Left ventricle myocardium inferior (tissue), 1 donor: ENCODE results near the gene CDYL2. TPM values are rescaled to one million over a fixed set of nuclear protein-coding genes. Genes with fewer than 3 reads are reported as not detected.

Experiments
- DNase-seq: peaks from one replicate; pipeline ENCODE4 v3.0.0-alpha.2; 2020
- H3K27ac ChIP-seq: fragments of 200-600 bp; replicated peaks from 2 replicates; pipeline ENCODE4 v1.8.0; 2021
- H3K27me3 ChIP-seq: fragments of 200-600 bp; 2 replicates; pipeline ENCODE4 v1.8.0; 2021; ENCODE audit warnings: low read depth
- H3K36me3 ChIP-seq: fragments of 200-600 bp; 2 replicates; pipeline ENCODE4 v1.8.0; 2021
- H3K4me1 ChIP-seq: fragments of 200-600 bp; 2 replicates; pipeline ENCODE4 v1.8.0; 2021
- H3K4me3 ChIP-seq: fragments of 200-600 bp; 2 replicates; pipeline ENCODE4 v1.8.0; 2021; ENCODE audit warnings: mild to moderate bottlenecking, moderate library complexity
- H3K9me3 ChIP-seq: fragments of 200-600 bp; replicated peaks from 2 replicates; pipeline ENCODE4 v1.8.0; 2021
- CTCF ChIP-seq: fragments of 200-600 bp; IDR thresholded peaks from 2 replicates; pipeline ENCODE4 v1.8.0; 2021; ENCODE audit warnings: antibody characterized with exemption, mild to moderate bottlenecking, borderline replicate concordance
- intact Hi-C: fragments of 100-400 bp; cut with micrococcal nuclease; formaldehyde crosslinking; loops from one replicate; pipeline ENCODE4 v1.11.0; 2022
- total RNA-seq: library from RNA; stranded (reverse); fragmentation: NEBNext Ultra II Directional; extraction: Animal tissue kit (Norgen Biotek cat#: 25700); gene quantifications from one replicate; pipeline ENCODE4 v1.2.1, GENCODE V29; 2021
- donor health status: DM: no; HTN: yes; CAD: no; lungs with severe emphysema.

CDYL2 gene
- total RNA-seq, 1 donor from 2014 or later: 3.2 TPM

DNA sequence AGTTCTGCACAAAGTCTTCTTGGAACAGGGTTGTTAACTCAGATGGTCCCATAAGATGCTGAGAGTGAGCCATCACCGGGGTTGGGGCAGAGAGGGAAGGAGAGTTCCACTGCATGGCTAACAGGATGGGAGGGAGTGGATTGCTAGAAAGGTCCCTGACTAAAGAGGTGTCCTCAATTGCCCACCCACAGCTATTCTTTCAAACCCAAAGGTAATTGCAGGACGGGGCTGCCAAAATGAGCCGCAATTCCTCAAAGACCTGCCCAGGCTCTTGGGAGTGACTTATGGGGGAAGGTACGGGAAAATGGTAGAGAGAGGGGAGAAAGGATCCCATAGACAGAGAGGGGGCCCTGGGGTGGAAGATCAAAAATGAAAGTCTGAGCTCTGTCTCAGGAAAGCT, 203.2 kb downstream of the CDYL2 start:
- Histone ChIP-seq H3K9me3 (no peaks in the 10 kb centered on the region), H3K36me3 (peaks cover 8% of the 10 kb centered on the region), H3K4me1 (no peaks in the 10 kb centered on the region), H3K27ac (no peak overlapping the region), H3K4me3 (no peak overlapping the region), H3K27me3 (no peaks in the 10 kb centered on the region)
- DNase-seq: no peak
- no peak for TF ChIP-seq CTCF
- intact Hi-C loops: no loop called here

DNA sequence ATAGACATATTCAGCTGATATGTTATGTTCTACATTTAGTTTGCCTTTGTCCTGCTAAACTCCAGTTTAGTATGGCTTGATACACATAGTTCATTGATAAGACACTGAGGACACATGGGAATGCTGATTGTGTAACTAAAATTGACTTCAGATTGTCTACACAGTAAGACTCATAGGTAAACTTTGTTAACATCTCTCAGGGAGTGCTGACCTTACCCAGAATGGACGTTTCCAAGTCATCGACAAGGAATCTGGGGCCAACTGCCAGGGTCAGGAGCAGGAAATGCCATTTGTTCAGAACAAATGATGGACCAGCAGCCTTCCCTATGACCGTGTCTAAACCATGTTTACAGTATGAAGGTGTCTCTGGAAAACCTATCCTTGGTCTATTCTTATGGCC, 204.9 kb downstream of the CDYL2 start:
- Histone ChIP-seq H3K9me3 (no peaks in the 10 kb centered on the region), H3K36me3 (peaks cover 7% of the 10 kb centered on the region), H3K4me1 (no peaks in the 10 kb centered on the region), H3K27ac (no peak overlapping the region), H3K27me3 (no peaks in the 10 kb centered on the region), H3K4me3 (no peak overlapping the region)
- no peak for DNase-seq
- no peak for TF ChIP-seq CTCF
- intact Hi-C loops: no loop called here

DNA sequence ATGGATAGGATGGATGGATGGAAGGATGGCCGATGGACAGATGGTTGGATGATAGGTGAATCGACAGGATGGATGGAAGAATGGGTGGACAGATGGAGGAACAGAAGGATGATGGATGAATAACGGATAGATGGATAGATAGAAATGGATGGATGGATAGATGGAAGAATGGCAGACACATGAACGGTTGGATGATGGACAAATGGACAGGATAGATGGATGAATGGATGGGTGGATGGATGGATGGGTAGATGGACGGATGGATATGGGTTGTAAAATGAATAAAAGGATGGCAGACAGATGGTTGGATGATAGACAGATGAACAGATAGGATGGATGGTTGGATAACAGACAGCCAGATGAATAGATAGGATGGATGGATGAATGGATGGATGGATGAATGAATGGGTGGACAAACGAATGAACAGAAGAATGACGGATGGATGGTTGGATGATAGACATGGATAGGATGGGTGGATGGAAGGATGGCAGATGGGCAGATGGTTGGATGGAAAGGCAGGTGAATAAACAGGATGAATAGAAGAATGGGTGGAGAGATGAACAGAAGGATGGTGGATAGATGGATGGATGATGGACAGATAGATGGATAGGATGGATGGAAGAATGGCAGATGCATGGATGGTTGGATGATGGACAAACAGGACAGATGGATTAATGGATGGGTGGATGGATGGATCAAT, 207.7 kb downstream of the CDYL2 start:
- intact Hi-C loops: no loop called here
- no peak overlapping the region for H3K4me3 ChIP-seq
- no peak for DNase-seq
- no peaks in the 10 kb centered on the region for H3K9me3 ChIP-seq
- TF ChIP-seq CTCF: no peak
- no peaks in the 10 kb centered on the region for H3K4me1 ChIP-seq
- H3K27ac ChIP-seq: no peak overlapping the region
- no peaks in the 10 kb centered on the region for H3K27me3 ChIP-seq
- H3K36me3 ChIP-seq: no peaks in the 10 kb centered on the region

GRCh38 chr16:80594756-80595155, 209.6 kb downstream of the CDYL2 start:
- TF ChIP-seq CTCF: no peak
- H3K27me3 ChIP-seq: no peaks in the 10 kb centered on the region
- intact Hi-C loops: no loop called here

DNA sequence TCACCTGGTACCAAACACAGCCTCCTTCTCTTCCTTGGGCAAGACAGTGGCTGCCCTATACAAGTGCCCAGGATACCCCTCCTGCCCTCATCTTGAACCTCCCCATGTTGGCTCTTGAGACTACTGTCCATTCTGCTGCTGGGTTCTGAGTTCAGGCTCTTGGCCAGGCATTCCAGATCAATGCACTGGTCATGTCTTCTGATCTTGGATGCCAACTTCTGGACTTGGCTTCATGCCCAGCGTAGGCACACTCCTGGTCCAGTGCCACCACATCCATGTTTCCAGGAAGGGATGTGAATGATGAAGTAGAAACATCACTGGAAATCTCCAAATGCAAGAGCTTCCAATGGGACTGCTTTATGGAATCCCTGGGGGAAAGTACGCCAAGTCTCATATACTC, 212.1 kb downstream of the CDYL2 start:
- Histone ChIP-seq H3K4me1 (no peaks in the 10 kb centered on the region), H3K4me3 (no peak overlapping the region), H3K27me3 (no peaks in the 10 kb centered on the region), H3K36me3 (no peaks in the 10 kb centered on the region), H3K9me3 (no peaks in the 10 kb centered on the region), H3K27ac (no peak overlapping the region)
- TF ChIP-seq CTCF: no peak
- intact Hi-C loops: no loop called here
- DNase-seq: no peak

More at GRCh38 chr16:80594756-80595155, 209.6 kb downstream of the CDYL2 start:
- no peaks in the 10 kb centered on the region for H3K36me3 ChIP-seq
- H3K4me3 ChIP-seq: no peak overlapping the region
- DNase-seq: no peak
- no peaks in the 10 kb centered on the region for H3K9me3 ChIP-seq
- no peaks in the 10 kb centered on the region for H3K4me1 ChIP-seq
- no peak overlapping the region for H3K27ac ChIP-seq
